ENCODE results near the gene C13orf46. TPM values are rescaled to one million over a fixed set of nuclear protein-coding genes. Genes with fewer than 3 reads are reported as not detected.
"Not testable (repeated sequence)": the region's sequence is repeated elsewhere in the genome, so short reads cannot be mapped to it uniquely, and the experiment has no call there.

C13orf46 gene
- total RNA-seq, 1 donor from 2014 or later: 4.1 TPM

DNA sequence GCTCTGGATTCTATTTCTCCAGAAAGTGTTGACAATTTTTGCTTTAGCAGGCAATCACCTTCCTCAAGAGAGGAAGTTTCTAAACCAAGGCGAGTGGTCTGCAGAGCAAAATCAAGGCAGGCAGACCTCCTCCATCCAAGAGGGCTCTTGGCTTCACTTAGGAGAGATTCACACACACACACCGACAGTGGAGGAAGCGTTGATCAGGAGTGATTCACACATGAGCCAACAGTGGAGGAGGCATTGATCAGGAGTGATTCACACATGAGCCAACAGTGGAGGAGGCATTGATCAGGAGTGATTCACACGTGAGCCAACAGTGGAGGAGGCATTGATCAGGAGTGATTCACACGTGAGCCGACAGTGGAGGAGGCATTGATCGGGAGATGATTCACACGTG is 60.5 kb downstream of the C13orf46 start:
- intact Hi-C loops (cut with micrococcal nuclease): not testable (repeated sequence)

DNA sequence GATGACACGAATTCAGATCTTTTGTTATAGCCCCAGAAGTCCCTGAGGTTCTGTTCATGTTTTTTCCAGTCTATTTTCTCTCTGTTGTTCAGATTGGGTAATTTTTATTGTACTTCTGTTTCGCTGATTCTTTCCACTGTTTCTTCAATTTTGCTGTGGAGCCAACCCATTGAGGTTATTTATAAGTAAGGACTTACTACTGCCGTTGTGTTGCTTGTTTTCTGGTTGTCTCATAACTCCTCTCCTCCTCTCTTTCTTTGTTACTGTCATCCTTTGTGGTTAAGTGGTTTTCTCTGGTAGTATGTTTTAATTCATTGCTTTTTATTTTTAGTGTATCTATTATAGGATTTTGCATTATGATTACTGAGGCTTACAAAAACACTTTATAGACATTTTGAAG is 61.3 kb downstream of the C13orf46 start:
- intact Hi-C loops (cut with micrococcal nuclease): no loop called here

DNA sequence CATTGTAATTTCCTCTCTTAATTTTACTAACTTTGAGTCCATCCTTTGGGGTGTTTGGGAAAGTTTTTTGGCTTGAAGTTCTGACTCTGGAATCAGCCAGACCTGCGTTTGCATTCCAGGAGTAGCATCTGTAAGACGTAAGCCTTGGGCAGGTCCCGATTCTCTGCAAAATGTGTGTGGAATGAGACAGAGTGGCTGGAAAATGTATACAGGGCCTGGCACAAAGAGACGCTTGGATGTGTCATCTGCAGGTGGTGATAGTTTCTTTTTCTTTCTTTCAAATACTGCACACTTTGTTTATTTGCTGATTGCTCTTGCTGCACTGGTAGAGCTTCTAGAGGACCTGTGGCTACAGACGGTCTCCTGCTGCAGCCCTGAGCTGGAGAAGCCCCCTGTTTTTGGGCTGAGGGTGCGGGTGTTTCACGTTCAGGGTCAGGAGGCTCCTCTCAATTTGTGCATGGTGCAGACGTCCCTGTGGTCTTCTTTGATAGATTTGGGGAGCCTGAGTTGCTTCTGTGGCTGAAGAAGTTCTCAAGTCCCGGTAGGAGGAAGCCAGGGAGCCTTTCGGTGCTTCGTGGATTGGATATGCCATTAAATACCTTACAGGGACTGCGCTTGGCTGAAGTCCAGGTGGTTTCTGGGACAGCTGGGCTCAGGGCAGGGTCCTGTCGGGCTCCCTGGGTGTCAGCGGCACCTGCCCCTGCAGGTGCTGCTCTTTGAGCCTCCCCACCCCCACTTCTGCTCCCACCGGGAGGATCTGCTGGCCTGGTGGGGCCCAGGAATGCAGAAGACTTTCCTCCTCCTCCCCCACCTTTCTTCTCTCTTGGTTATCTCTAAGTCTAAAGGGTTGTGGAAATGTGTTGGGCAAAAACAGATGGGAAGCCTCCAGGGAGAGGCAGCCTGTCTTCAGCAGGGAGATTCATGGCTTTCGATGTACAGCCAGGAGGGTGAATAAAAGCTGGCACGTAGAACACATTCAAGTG is 66.0 kb downstream of the C13orf46 start:
- intact Hi-C loops (cut with micrococcal nuclease): no loop called here

- intact Hi-C loops (cut with micrococcal nuclease): no loop called here
These were observed 67.3 kb downstream of the C13orf46 start for GRCh38 chr13:113906571-113906970.

DNA sequence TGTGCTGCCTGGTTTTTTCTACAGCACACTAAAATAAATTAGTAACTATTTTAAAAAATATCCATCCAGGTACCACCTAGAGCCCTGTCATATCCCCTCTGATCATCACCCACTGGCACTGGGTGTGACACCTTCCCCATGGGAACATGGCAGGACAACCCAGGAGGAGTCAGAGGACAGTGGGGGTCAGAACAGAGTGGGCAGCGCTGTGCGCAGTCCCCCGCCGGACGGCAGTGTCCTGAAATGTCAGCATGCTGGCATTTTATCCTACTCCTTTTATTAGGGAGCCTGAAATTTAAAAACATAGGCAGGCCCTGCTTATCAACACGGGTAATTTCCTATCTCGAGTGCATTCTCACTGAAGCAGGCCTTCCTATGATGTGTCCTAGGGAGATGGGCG is 67.9 kb downstream of the C13orf46 start:
- intact Hi-C loops (cut with micrococcal nuclease): no loop called here

GRCh38 chr13:113905018-113905417 is 68.9 kb downstream of the C13orf46 start:
- intact Hi-C loops (cut with micrococcal nuclease): no loop called here

GRCh38 chr13:113904411-113904810 is 69.5 kb downstream of the C13orf46 start:
- intact Hi-C loops (cut with micrococcal nuclease): no loop called here

- intact Hi-C loops (cut with micrococcal nuclease): no loop called here
These were observed 70.0 kb downstream of the C13orf46 start for GRCh38 chr13:113903912-113904311.

Other genes starting within 250 kb of the C13orf46 start
- gene TMEM255B, start 214.8 kb downstream of the C13orf46 start, total RNA-seq: 2.9 and 3.3 TPM in 2 replicates
- gene GAS6, start 110.0 kb downstream of the C13orf46 start, total RNA-seq: 1.4 and 1.5 TPM in 2 replicates
- gene RASA3, start 158.5 kb upstream of the C13orf46 start, total RNA-seq: 83.6 and 84.2 TPM in 2 replicates
- gene CFAP97D2, start 205.2 kb upstream of the C13orf46 start, total RNA-seq: 0.18 TPM in 1 of 2 replicates, not detected in the other